GM18909 (cell line): ENCODE data around the gene MOV10L1.
A peak's percentile ranks its signal among the peaks of the same experiment; 100 is the strongest.

Experiments used
- ATAC-seq: cut with Tn5 transposase; IDR thresholded peaks from one replicate; pipeline ENCODE4 v1.9.1; 2021; ENCODE audit warnings: mild to moderate bottlenecking; ENCODE audit not compliant: unreplicated experiment, poor library complexity

The MOV10L1 gene

GRCh38 chr22:50184902-50185374 lies 95.1 kb downstream of the MOV10L1 start:
- no peak for ATAC-seq

GRCh38 chr22:50185375-50186087 lies 95.7 kb downstream of the MOV10L1 start, which contains the start of gene TRABD:
Gene TRABD (plus strand): TSS chr22:50185913. CDS start chr22:50193061, 7,148 bp downstream.
- ATAC-seq = no peak

- no peak for ATAC-seq
Observed at GRCh38 chr22:50186181-50186714, 96.4 kb downstream of the MOV10L1 start.

GRCh38 chr22:50186761-50187523 lies 97.1 kb downstream of the MOV10L1 start:
- no peak for ATAC-seq

- no peak for ATAC-seq
Observed at GRCh38 chr22:50188356-50188755, 98.5 kb downstream of the MOV10L1 start.

- no peak for ATAC-seq
Observed at GRCh38 chr22:50189184-50189848, 99.5 kb downstream of the MOV10L1 start.

GRCh38 chr22:50189849-50190181 lies 100.0 kb downstream of the MOV10L1 start:
- ATAC-seq = peak; percentile 3

- peak; percentile 41 for ATAC-seq
Observed at GRCh38 chr22:50190182-50190940, 100.6 kb downstream of the MOV10L1 start.

- ATAC-seq = no peak
Observed at GRCh38 chr22:50190941-50191741, 101.3 kb downstream of the MOV10L1 start.

- no peak for ATAC-seq
Observed at GRCh38 chr22:50192436-50193204, 102.8 kb downstream of the MOV10L1 start.

GRCh38 chr22:50193621-50194020 lies 103.8 kb downstream of the MOV10L1 start:
- ATAC-seq = no peak

- no peak for ATAC-seq
Observed at GRCh38 chr22:50194037-50194805, 104.4 kb downstream of the MOV10L1 start.

- no peak for ATAC-seq
Observed at GRCh38 chr22:50196256-50196655, 106.5 kb downstream of the MOV10L1 start.

GRCh38 chr22:50197000-50197800 lies 107.4 kb downstream of the MOV10L1 start:
- no peak for ATAC-seq

- ATAC-seq = no peak
Observed at GRCh38 chr22:50197856-50198623, 108.2 kb downstream of the MOV10L1 start.

- no peak for ATAC-seq
Observed at GRCh38 chr22:50198624-50199017, 108.8 kb downstream of the MOV10L1 start.
